Esophagus muscularis mucosa (tissue), 4 donors: ENCODE results near the gene SFRP5. TPM values are rescaled to one million over a fixed set of nuclear protein-coding genes. Genes with fewer than 3 reads are reported as not detected.

Source experiments
- DNase-seq: peaks from one replicate; pipeline ENCODE4 v3.0.0-alpha.2; 2017; ENCODE audit errors: extremely low spot score
- H3K27ac ChIP-seq, 4 donors: fragments of 200-600 bp; sonication (generic); replicated peaks in 1 of 4; 1 replicate in 3 of 4; 2 replicates in 1 of 4; pipeline ENCODE4 v1.5.1; 2016 to 2019; ENCODE audit warnings: mild to moderate bottlenecking in 1 of 4
- H3K27me3 ChIP-seq, 4 donors: fragments of 200-600 bp; sonication (generic); one replicate each; pipeline versions ENCODE4 v1.5.1 to v1.6.0; 2016 to 2019
- H3K36me3 ChIP-seq, 4 donors: fragments of 200-600 bp; sonication (generic); one replicate each; pipeline ENCODE4 v1.5.1; 2016 to 2019
- H3K4me1 ChIP-seq, 4 donors: fragments of 200-600 bp; sonication (generic); one replicate each; pipeline ENCODE4 v1.5.1; 2016 to 2019
- H3K4me3 ChIP-seq, 4 donors: fragments of 200-600 bp; sonication (generic); 1 replicate in 2 of 4; 2 replicates in 2 of 4; pipeline ENCODE4 v1.5.1; 2016 to 2019; ENCODE audit warnings: mild to moderate bottlenecking in 4 of 4, moderate library complexity in 1 of 4
- H3K9me3 ChIP-seq, 4 donors: fragments of 200-600 bp; sonication (generic); 1 replicate in 3 of 4; 2 replicates in 1 of 4; pipeline ENCODE4 v1.5.1; 2016 to 2019
- CTCF ChIP-seq, 3 experiments: fragments of 200-600 bp in 2 of 3; fragments of 450-650 bp in 1 of 3; sonication (generic) in 2 of 3; IDR thresholded peaks; one replicate each; pipeline ENCODE4 v1.5.1; 2017 to 2019; ENCODE audit warnings: antibody characterized with exemption in 3 of 3, mild to moderate bottlenecking in 2 of 3, moderate library complexity in 1 of 3
- EP300 ChIP-seq: sonication (generic); formaldehyde crosslinking; IDR thresholded peaks from one replicate; pipeline ENCODE4 v1.6.1; 2017; ENCODE audit warnings: antibody characterized with exemption
- POLR2A ChIP-seq: fragments of 450-650 bp; IDR thresholded peaks from one replicate; pipeline ENCODE4 v1.6.1; 2017; ENCODE audit warnings: antibody characterized with exemption, moderate library complexity, mild to moderate bottlenecking, low read depth
- POLR2AphosphoS5 ChIP-seq, 2 donors: sonication (generic); formaldehyde crosslinking; IDR thresholded peaks; one replicate each; pipeline ENCODE4 v1.6.1; 2017; ENCODE audit warnings: antibody characterized with exemption in 2 of 2
- WGBS: methylation state at CpG from one replicate; pipeline ENCODE4 v1.1.5; 2018; 5-methylcytosine and 5-hydroxymethylcytosine counted together
- intact Hi-C: fragments of 100-400 bp; cut with DNase I; formaldehyde crosslinking; loops from one replicate; pipeline ENCODE4 v1.15.1; 2023
- total RNA-seq, 4 donors: library from RNA; depleted of rRNA; stranded (reverse); fragments of >200 nt; gene quantifications; one replicate each; pipeline versions ENCODE4 v1.1.0 to v1.2.1, GENCODE V29; 2016

The SFRP5 gene
- total RNA-seq, 4 donors from 2014 or later: 19.9 to 41.3 (median 34.8) TPM

GRCh38 chr10:97789770-97790397 is 18.1 kb upstream of the SFRP5 start:
- intact Hi-C loops: loop anchor here (10.0 kb wide), 1 partner anchor 255 kb away; no protein-coding TSS in a partner anchor

GRCh38 chr10:97788552-97789442 is 17.0 kb upstream of the SFRP5 start:
- intact Hi-C loops: no loop called here
- Histone ChIP-seq H3K27me3 (peaks cover 0 to 67% (median 0%) of the 10 kb centered on the region in 4 donors), H3K9me3 (no peaks in the 10 kb centered on the region), H3K36me3 (no peaks in the 10 kb centered on the region), H3K4me3 (no peak overlapping the region), H3K4me1 (peaks cover 0 to 12% (median 9%) of the 10 kb centered on the region in 4 donors), H3K27ac (no peak overlapping the region)
- WGBS: 29% methylated on average over 13 of the region's 22 CpGs
- DNase-seq: no peak
- TF ChIP-seq EP300 (no peak), POLR2A (no peak), CTCF (IDR thresholded peaks at IDR 0.05) (no peak), POLR2AphosphoS5 (IDR thresholded peaks at IDR 0.05) (no peak)

More at GRCh38 chr10:97789770-97790397, 18.1 kb upstream of the SFRP5 start:
- Histone ChIP-seq H3K27ac (no peak overlapping the region), H3K4me1 (peaks cover 0 to 12% (median 9%) of the 10 kb centered on the region in 4 donors), H3K4me3 (no peak overlapping the region), H3K36me3 (no peaks in the 10 kb centered on the region), H3K27me3 (peaks cover 0 to 67% (median 0%) of the 10 kb centered on the region in 4 donors), H3K9me3 (no peaks in the 10 kb centered on the region)
- TF ChIP-seq CTCF (IDR thresholded peaks at IDR 0.05): no peak
- no peak for TF ChIP-seq POLR2A
- no peak for TF ChIP-seq EP300
- no peak for TF ChIP-seq POLR2AphosphoS5 (IDR thresholded peaks at IDR 0.05)
- no peak for DNase-seq
- 82% methylated on average over 5 of the region's 6 CpGs for WGBS

- H3K9me3 ChIP-seq: no peaks in the 10 kb centered on the region
- WGBS: 82% methylated on average over 9 of the region's 9 CpGs
- H3K27me3 ChIP-seq: peaks cover 0 to 42% (median 0%) of the 10 kb centered on the region in 4 donors
- DNase-seq: no peak
- H3K4me3 ChIP-seq: no peak overlapping the region
- peaks cover 15 to 25% (median 23%) of the 10 kb centered on the region in 4 donors for H3K4me1 ChIP-seq
- intact Hi-C loops: no loop called here
- TF ChIP-seq POLR2A (no peak), POLR2AphosphoS5 (IDR thresholded peaks at IDR 0.05) (no peak), EP300 (no peak), CTCF (IDR thresholded peaks at IDR 0.05) (no peak)
- no peak overlapping the region for H3K27ac ChIP-seq
- no peaks in the 10 kb centered on the region for H3K36me3 ChIP-seq
These were observed 13.9 kb upstream of the SFRP5 start for GRCh38 chr10:97785731-97786130.

GRCh38 chr10:97785231-97785630 is 13.4 kb upstream of the SFRP5 start:
- Histone ChIP-seq H3K27ac (no peak overlapping the region), H3K36me3 (no peaks in the 10 kb centered on the region), H3K27me3 (peaks cover 0 to 38% (median 0%) of the 10 kb centered on the region in 4 donors), H3K4me3 (no peak overlapping the region), H3K9me3 (no peaks in the 10 kb centered on the region), H3K4me1 (peaks cover 15 to 30% (median 25%) of the 10 kb centered on the region in 4 donors)
- no peak for DNase-seq
- 95% methylated on average over 5 of the region's 5 CpGs for WGBS
- no peak for TF ChIP-seq POLR2AphosphoS5 (IDR thresholded peaks at IDR 0.05)
- TF ChIP-seq EP300: no peak
- no peak for TF ChIP-seq POLR2A
- TF ChIP-seq CTCF (IDR thresholded peaks at IDR 0.05): no peak
- intact Hi-C loops: no loop called here
